Left lung (tissue), 10 donors: ENCODE measurements around the gene ARRDC2. TPM values are rescaled to one million over a fixed set of nuclear protein-coding genes. Genes with fewer than 3 reads are reported as not detected.

Source experiments
- ATAC-seq: fragments of 200-7000 bp; cut with Tn5 transposase; one replicate; pipeline ENCODE4 v1.9.1; 2020; ENCODE audit warnings: moderate library complexity
- DNase-seq, 4 donors: peaks; one replicate each; pipeline ENCODE4 v3.0.0-alpha.2; 2013 to 2020
- H3K27ac ChIP-seq, 2 donors: fragments of 200-600 bp; sonication (generic) in 1 of 2; one replicate each; pipeline versions ENCODE4 v1.5.0 to v1.8.0; 2020 to 2021
- H3K27me3 ChIP-seq, 2 donors: fragments of 200-600 bp; sonication (generic) in 1 of 2; one replicate each; pipeline versions ENCODE4 v1.5.0 to v1.8.0; 2020 to 2021
- H3K36me3 ChIP-seq, 2 donors: fragments of 200-600 bp; sonication (generic) in 1 of 2; one replicate each; pipeline versions ENCODE4 v1.5.0 to v1.8.0; 2020 to 2021
- H3K4me1 ChIP-seq, 2 donors: fragments of 200-600 bp; one replicate each; pipeline ENCODE4 v1.8.0; 2021
- H3K4me3 ChIP-seq, 2 donors: fragments of 200-600 bp; sonication (generic) in 1 of 2; one replicate each; pipeline versions ENCODE4 v1.5.0 to v1.8.0; 2020 to 2021; ENCODE audit warnings: mild to moderate bottlenecking in 1 of 2
- H3K9me3 ChIP-seq, 2 donors: fragments of 200-600 bp; sonication (generic) in 1 of 2; one replicate each; pipeline versions ENCODE4 v1.5.0 to v1.8.0; 2020 to 2021
- CTCF ChIP-seq, 2 donors: fragments of 200-600 bp; sonication (generic) in 1 of 2; IDR thresholded peaks; one replicate each; pipeline versions ENCODE4 v1.5.0 to v1.8.0; 2021; ENCODE audit warnings: antibody characterized with exemption in 2 of 2
- intact Hi-C, 2 donors: fragments of 100-400 bp; cut with DNase I; formaldehyde crosslinking; loops; one replicate each; pipeline versions ENCODE4 v1.11.2 to v1.14.2; 2022
- polyA plus RNA-seq, 6 donors: library from polyadenylated mRNA; unstranded; fragments of 120-200 nt; gene quantifications; one replicate each; pipeline ENCODE4 v1.2.1, GENCODE V29; 2013; ENCODE audit not compliant: insufficient read length in 6 of 6
- total RNA-seq, 2 donors: library from RNA; stranded (reverse); fragmentation: NEBNext Ultra II Directional; extraction: Animal tissue kit (Norgen Biotek cat#: 25700); gene quantifications; one replicate each; pipeline ENCODE4 v1.2.1, GENCODE V29; 2021
- donor health status: DM: no; HTN: yes; CAD: no.
- donor health status: DM: no; HTN: no; CAD: no.

The ARRDC2 gene
- total and polyA plus RNA-seq, 8 donors = 7.4 to 37.8 (median 10.3) TPM

- intact Hi-C loops = no loop called here
- Histone ChIP-seq H3K4me1 (no peaks in the 10 kb centered on the region), H3K36me3 (no peaks in the 10 kb centered on the region), H3K4me3 (no peak overlapping the region), H3K9me3 (no peaks in the 10 kb centered on the region), H3K27me3 (peaks cover 0 to 6% of the 10 kb centered on the region in 2 donors), H3K27ac (no peak overlapping the region)
- DNase-seq (no peak), ATAC-seq (no peak)
- no peak for TF ChIP-seq CTCF (IDR thresholded peaks at IDR 0.05)
These were observed 34.2 kb upstream of the ARRDC2 start for GRCh38 chr19:17973759-17974158.

GRCh38 chr19:17974551-17974950, 33.4 kb upstream of the ARRDC2 start:
- no peak for TF ChIP-seq CTCF (IDR thresholded peaks at IDR 0.05)
- no peak overlapping the region for H3K27ac ChIP-seq
- no peaks in the 10 kb centered on the region for H3K27me3 ChIP-seq
- DNase-seq (no peak), ATAC-seq (no peak)
- H3K4me3 ChIP-seq = no peak overlapping the region
- intact Hi-C loops = no loop called here
- no peaks in the 10 kb centered on the region for H3K36me3 ChIP-seq
- no peaks in the 10 kb centered on the region for H3K9me3 ChIP-seq
- H3K4me1 ChIP-seq = no peaks in the 10 kb centered on the region

DNA sequence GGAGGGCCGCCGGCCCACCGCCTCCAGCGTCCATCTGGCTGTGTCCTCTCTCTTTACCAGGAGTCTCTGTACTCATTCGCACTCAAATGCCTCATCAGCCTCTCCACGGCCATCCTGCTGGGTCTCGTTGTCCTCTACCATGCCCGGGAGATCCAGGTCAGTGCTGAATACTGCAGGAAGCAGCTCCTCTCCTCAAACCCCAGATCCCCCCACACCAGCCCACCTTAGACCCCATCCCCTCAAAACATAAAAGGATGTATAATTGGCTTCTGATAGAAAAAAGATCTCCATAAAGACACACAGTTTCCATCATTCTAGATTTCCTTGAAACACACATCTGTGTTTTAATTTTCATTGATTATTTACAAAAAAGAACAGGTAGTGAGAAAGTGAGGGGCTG, 32.9 kb upstream of the ARRDC2 start:
- no peak for TF ChIP-seq CTCF (IDR thresholded peaks at IDR 0.05)
- Histone ChIP-seq H3K36me3 (no peaks in the 10 kb centered on the region), H3K27ac (no peak overlapping the region), H3K9me3 (no peaks in the 10 kb centered on the region), H3K4me3 (no peak overlapping the region), H3K27me3 (no peaks in the 10 kb centered on the region), H3K4me1 (no peaks in the 10 kb centered on the region)
- DNase-seq (no peak), ATAC-seq (no peak)
- intact Hi-C loops = no loop called here

GRCh38 chr19:17977021-17977420, 30.9 kb upstream of the ARRDC2 start:
- Histone ChIP-seq H3K27ac (no peak overlapping the region), H3K36me3 (no peaks in the 10 kb centered on the region), H3K9me3 (no peaks in the 10 kb centered on the region), H3K4me3 (no peak overlapping the region), H3K27me3 (peaks cover 0 to 7% of the 10 kb centered on the region in 2 donors), H3K4me1 (no peaks in the 10 kb centered on the region)
- DNase-seq (no peak), ATAC-seq (no peak)
- TF ChIP-seq CTCF (IDR thresholded peaks at IDR 0.05) = no peak
- intact Hi-C loops = no loop called here

DNA sequence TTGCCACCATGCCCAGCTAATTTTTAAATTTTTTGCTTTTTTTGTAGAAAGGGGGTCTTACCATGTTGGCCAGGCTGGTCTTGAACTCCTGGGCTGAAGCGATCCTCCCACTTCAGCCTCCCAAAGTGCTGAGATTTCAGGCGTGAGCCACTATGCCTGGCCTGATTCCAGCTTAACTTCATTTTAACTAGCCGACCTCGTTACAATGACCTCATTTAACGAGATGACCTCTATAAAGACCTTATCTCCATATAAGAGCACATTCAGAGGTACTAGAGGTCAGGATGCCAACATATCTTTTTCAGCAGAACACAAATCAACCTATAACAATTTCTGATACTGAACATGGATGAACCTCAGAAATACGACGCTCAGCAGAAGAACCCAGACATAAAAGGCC, 30.5 kb upstream of the ARRDC2 start:
- Histone ChIP-seq H3K36me3 (no peaks in the 10 kb centered on the region), H3K4me1 (no peaks in the 10 kb centered on the region), H3K27ac (no peak overlapping the region), H3K9me3 (no peaks in the 10 kb centered on the region), H3K4me3 (no peak overlapping the region), H3K27me3 (peaks cover 0 to 11% of the 10 kb centered on the region in 2 donors)
- no peak for DNase-seq
- no peak for TF ChIP-seq CTCF (IDR thresholded peaks at IDR 0.05)
- no peak for ATAC-seq
- intact Hi-C loops = no loop called here
